Uterus (tissue), 4 donors: ENCODE measurements around the gene SIM2. TPM values are rescaled to one million over a fixed set of nuclear protein-coding genes. Genes with fewer than 3 reads are reported as not detected.

Experiments used
- DNase-seq, 2 donors: peaks; one replicate each; pipeline ENCODE4 v3.0.0-alpha.2; 2019 to 2020
- H3K27ac ChIP-seq, 2 donors: fragments of 200-600 bp; sonication (generic); 1 replicate in 1 of 2; 2 replicates in 1 of 2; pipeline ENCODE4 v1.5.1; 2016 to 2018
- H3K27me3 ChIP-seq, 2 donors: fragments of 200-600 bp; sonication (generic); one replicate each; pipeline ENCODE4 v1.5.1; 2018 to 2019; ENCODE audit warnings: control low read depth in 1 of 2
- H3K36me3 ChIP-seq, 2 donors: fragments of 200-600 bp; sonication (generic); one replicate each; pipeline ENCODE4 v1.5.1; 2019; ENCODE audit warnings: control low read depth in 1 of 2
- H3K4me1 ChIP-seq, 2 donors: fragments of 200-600 bp; sonication (generic); one replicate each; pipeline ENCODE4 v1.5.1; 2018 to 2019; ENCODE audit warnings: control low read depth in 1 of 2
- H3K4me3 ChIP-seq, 2 donors: fragments of 200-600 bp; sonication (generic); 1 replicate in 1 of 2; 2 replicates in 1 of 2; pipeline ENCODE4 v1.5.1; 2018 to 2019; ENCODE audit warnings: mild to moderate bottlenecking in 1 of 2
- H3K9me3 ChIP-seq, 2 donors: fragments of 200-600 bp; sonication (generic); one replicate each; pipeline ENCODE4 v1.5.1; 2019; ENCODE audit warnings: control low read depth in 1 of 2
- CTCF ChIP-seq, 4 experiments: fragments of 200-600 bp in 2 of 4; fragments of 450-650 bp in 2 of 4; sonication (generic) in 2 of 4; IDR thresholded peaks; one replicate each; pipeline ENCODE4 v1.5.1; 2016 to 2019; ENCODE audit warnings: antibody characterized with exemption in 4 of 4, mild to moderate bottlenecking in 2 of 4, moderate library complexity in 1 of 4
- POLR2A ChIP-seq, 2 donors: fragments of 450-650 bp; IDR thresholded peaks; one replicate each; pipeline ENCODE4 v1.6.1; 2016; ENCODE audit warnings: antibody characterized with exemption in 2 of 2, mild to moderate bottlenecking in 1 of 2, moderate library complexity in 1 of 2
- intact Hi-C: fragments of 100-400 bp; cut with DNase I; formaldehyde crosslinking; loops from one replicate; pipeline ENCODE4 v1.15.1; 2023; ENCODE audit warnings: low total_unique reads
- total RNA-seq, 4 donors: library from RNA; depleted of rRNA in 3 of 4; stranded (reverse); fragments of >200 nt in 3 of 4; gene quantifications; one replicate each; pipeline versions ENCODE4 v1.1.0 to v1.2.4, GENCODE V29; 2014 to 2023
- donor health status: DM: yes; HTN: yes; CAD: no.

SIM2 gene
- total RNA-seq, 4 donors from 2014 or later = 0.21 to 0.59 TPM; not detected in 2

- H3K27me3 ChIP-seq = peaks cover 35 to 96% of the 10 kb centered on the region in 2 donors
- no peak for TF ChIP-seq CTCF (IDR thresholded peaks at IDR 0.05)
- no peak for TF ChIP-seq POLR2A (IDR thresholded peaks at IDR 0.05)
- DNase-seq = no peak
- H3K4me3 ChIP-seq = no peak overlapping the region
- intact Hi-C loops = no loop called here
- no peaks in the 10 kb centered on the region for H3K36me3 ChIP-seq
- peaks cover 0 to 15% of the 10 kb centered on the region in 2 donors for H3K4me1 ChIP-seq
- H3K9me3 ChIP-seq = no peaks in the 10 kb centered on the region
- no peak overlapping the region for H3K27ac ChIP-seq
Observed at GRCh38 chr21:36709030-36709867, 10.3 kb downstream of the SIM2 start.

- no peak for DNase-seq
- H3K4me3 ChIP-seq = no peak overlapping the region
- no peaks in the 10 kb centered on the region for H3K9me3 ChIP-seq
- H3K27ac ChIP-seq = no peak overlapping the region
- H3K27me3 ChIP-seq = peaks cover 26 to 94% of the 10 kb centered on the region in 2 donors
- no peaks in the 10 kb centered on the region for H3K36me3 ChIP-seq
- H3K4me1 ChIP-seq = peaks cover 0 to 15% of the 10 kb centered on the region in 2 donors
- intact Hi-C loops = no loop called here
- TF ChIP-seq POLR2A (IDR thresholded peaks at IDR 0.05) (no peak), CTCF (IDR thresholded peaks at IDR 0.05) (no peak)
Observed at GRCh38 chr21:36709868-36710728, 11.2 kb downstream of the SIM2 start.

GRCh38 chr21:36710729-36711048 is 11.8 kb downstream of the SIM2 start:
- TF ChIP-seq CTCF (IDR thresholded peaks at IDR 0.05) (no peak), POLR2A (IDR thresholded peaks at IDR 0.05) (no peak)
- no peaks in the 10 kb centered on the region for H3K36me3 ChIP-seq
- H3K27me3 ChIP-seq = peaks cover 26 to 94% of the 10 kb centered on the region in 2 donors
- H3K27ac ChIP-seq = no peak overlapping the region
- intact Hi-C loops = no loop called here
- no peak for DNase-seq
- H3K4me1 ChIP-seq = peaks cover 0 to 15% of the 10 kb centered on the region in 2 donors
- no peaks in the 10 kb centered on the region for H3K9me3 ChIP-seq
- H3K4me3 ChIP-seq = no peak overlapping the region

GRCh38 chr21:36713746-36714145 is 14.8 kb downstream of the SIM2 start:
- Histone ChIP-seq H3K36me3 (no peaks in the 10 kb centered on the region), H3K9me3 (no peaks in the 10 kb centered on the region), H3K4me3 (no peak overlapping the region), H3K27ac (no peak overlapping the region), H3K27me3 (peaks cover 6 to 75% of the 10 kb centered on the region in 2 donors), H3K4me1 (peaks cover 0 to 3% of the 10 kb centered on the region in 2 donors)
- intact Hi-C loops = no loop called here
- TF ChIP-seq CTCF (IDR thresholded peaks at IDR 0.05) (no peak), POLR2A (IDR thresholded peaks at IDR 0.05) (no peak)
- DNase-seq = no peak

- no peak for DNase-seq
- H3K27ac ChIP-seq = no peak overlapping the region
- H3K9me3 ChIP-seq = no peaks in the 10 kb centered on the region
- no peak overlapping the region for H3K4me3 ChIP-seq
- intact Hi-C loops = no loop called here
- H3K27me3 ChIP-seq = peaks cover 0 to 48% of the 10 kb centered on the region in 2 donors
- no peaks in the 10 kb centered on the region for H3K4me1 ChIP-seq
- TF ChIP-seq CTCF (IDR thresholded peaks at IDR 0.05) (no peak), POLR2A (IDR thresholded peaks at IDR 0.05) (no peak)
- no peaks in the 10 kb centered on the region for H3K36me3 ChIP-seq
Observed at GRCh38 chr21:36716387-36716786, 17.5 kb downstream of the SIM2 start.
